Measurements from ENCODE around the gene RNF144A.

The RNF144A gene

GRCh38 chr2:7031547-7032245 is 114.5 kb downstream of the RNF144A start:
- no peak for DNase-seq (ENCODE audit: low read depth)
- no peak overlapping the region for H3K4me3 ChIP-seq (ENCODE audit: control insufficient read depth, low read depth, low read length)
- no peak for TF ChIP-seq CTCF (IDR thresholded peaks at IDR 0.05; ENCODE audit: control insufficient read depth, insufficient read depth, low read depth, low read length, missing control alignments)

GRCh38 chr2:7032371-7032770 is 115.2 kb downstream of the RNF144A start:
- H3K4me3 ChIP-seq (ENCODE audit: control insufficient read depth, low read depth, low read length): no peak overlapping the region
- no peak for TF ChIP-seq CTCF (IDR thresholded peaks at IDR 0.05; ENCODE audit: control insufficient read depth, insufficient read depth, low read depth, low read length, missing control alignments)
- DNase-seq (ENCODE audit: low read depth): no peak

- H3K4me3 ChIP-seq (ENCODE audit: control insufficient read depth, low read depth, low read length): no peak overlapping the region
- no peak for DNase-seq (ENCODE audit: low read depth)
- no peak for TF ChIP-seq CTCF (IDR thresholded peaks at IDR 0.05; ENCODE audit: control insufficient read depth, insufficient read depth, low read depth, low read length, missing control alignments)
These were observed 116.1 kb downstream of the RNF144A start for GRCh38 chr2:7033136-7033960.

GRCh38 chr2:7034303-7034702 is 117.1 kb downstream of the RNF144A start:
- no peak for DNase-seq (ENCODE audit: low read depth)
- TF ChIP-seq CTCF (IDR thresholded peaks at IDR 0.05; ENCODE audit: control insufficient read depth, insufficient read depth, low read depth, low read length, missing control alignments): no peak
- no peak overlapping the region for H3K4me3 ChIP-seq (ENCODE audit: control insufficient read depth, low read depth, low read length)

GRCh38 chr2:7035884-7036283 is 118.7 kb downstream of the RNF144A start:
- no peak for DNase-seq (ENCODE audit: low read depth)
- TF ChIP-seq CTCF (IDR thresholded peaks at IDR 0.05; ENCODE audit: control insufficient read depth, insufficient read depth, low read depth, low read length, missing control alignments): no peak
- no peak overlapping the region for H3K4me3 ChIP-seq (ENCODE audit: control insufficient read depth, low read depth, low read length)

- peak; percentile 83 for TF ChIP-seq CTCF (IDR thresholded peaks at IDR 0.05; ENCODE audit: control insufficient read depth, insufficient read depth, low read depth, low read length, missing control alignments)
- DNase-seq (ENCODE audit: low read depth): no peak
- H3K4me3 ChIP-seq (ENCODE audit: control insufficient read depth, low read depth, low read length): no peak overlapping the region
These were observed 120.4 kb downstream of the RNF144A start for GRCh38 chr2:7037340-7038333.

Measured in AG09309 (cell line).